Tibial nerve (tissue), 3 donors: ENCODE measurements around the gene TNS3.

Experiments
- CTCF ChIP-seq, 5 experiments: fragments of 200-600 bp in 3 of 5; fragments of 450-650 bp in 2 of 5; sonication (generic) in 3 of 5; IDR thresholded peaks; one replicate each; pipeline ENCODE4 v1.5.1; 2016 to 2019; ENCODE audit warnings: antibody characterized with exemption in 5 of 5, mild to moderate bottlenecking in 3 of 5, moderate library complexity in 2 of 5
- POLR2A ChIP-seq, 2 donors: fragments of 450-650 bp; IDR thresholded peaks; one replicate each; pipeline ENCODE4 v1.6.1; 2017; ENCODE audit warnings: antibody characterized with exemption in 2 of 2, mild to moderate bottlenecking in 2 of 2, moderate library complexity in 2 of 2

- TF ChIP-seq CTCF (IDR thresholded peaks at IDR 0.05) (no peak), POLR2A (IDR thresholded peaks at IDR 0.05) (no peak)
These were observed 142.7 kb downstream of the TNS3 start for GRCh38 chr7:47439181-47439667.
